CD14-positive monocyte (primary cell): ENCODE data around the gene BARD1. TPM values are rescaled to one million over a fixed set of nuclear protein-coding genes. Genes with fewer than 3 reads are reported as not detected.
A peak's percentile ranks its signal among the peaks of the same experiment; 100 is the strongest.

Source experiments
- DNase-seq, 3 donors: peaks; one replicate each; pipeline ENCODE4 v3.0.0-alpha.2; 2011 to 2022
- H2AFZ ChIP-seq: 2 replicates; pipeline ENCODE4 v1.6.0; 2012; ENCODE audit warnings: mild to moderate bottlenecking, low read depth, low read length, inconsistent platforms; ENCODE audit not compliant: insufficient read depth, poor library complexity, severe bottlenecking
- H3K27ac ChIP-seq, 2 donors: 1 replicate in 1 of 2; 2 replicates in 1 of 2; pipeline ENCODE4 v1.5.1; 2012 to 2013; ENCODE audit warnings: low read length in 2 of 2, control low read depth in 1 of 2, inconsistent platforms in 1 of 2, low read depth in 1 of 2, mild to moderate bottlenecking in 1 of 2
- H3K27me3 ChIP-seq, 2 donors: one replicate each; pipeline versions ENCODE4 v1.6.0 to v1.6.1; 2011 to 2013; ENCODE audit warnings: low read length in 2 of 2; ENCODE audit not compliant: control insufficient read depth in 2 of 2, insufficient read depth in 2 of 2
- H3K36me3 ChIP-seq, 2 donors: replicated peaks in 1 of 2; 1 replicate in 1 of 2; 2 replicates in 1 of 2; pipeline versions ENCODE4 v1.5.1 to v1.6.1; 2012 to 2013; ENCODE audit warnings: low read length in 2 of 2, control low read depth in 1 of 2, inconsistent platforms in 1 of 2, mild to moderate bottlenecking in 1 of 2; ENCODE audit not compliant: insufficient read depth in 2 of 2, control insufficient read depth in 1 of 2
- H3K4me1 ChIP-seq, 2 donors: 1 replicate in 1 of 2; 2 replicates in 1 of 2; pipeline versions ENCODE4 v1.5.1 to v1.6.1; 2012 to 2013; ENCODE audit warnings: low read length in 2 of 2, control low read depth in 1 of 2, inconsistent platforms in 1 of 2, mild to moderate bottlenecking in 1 of 2, moderate library complexity in 1 of 2; ENCODE audit not compliant: insufficient read depth in 2 of 2, control insufficient read depth in 1 of 2
- H3K4me2 ChIP-seq: replicated peaks from 2 replicates; pipeline ENCODE3; 2012; ENCODE audit warnings: low read length, moderate library complexity, mild to moderate bottlenecking; ENCODE audit not compliant: poor library complexity, severe bottlenecking; ENCODE audit errors: extremely low read depth
- H3K4me3 ChIP-seq, 3 experiments: fragments of 200-600 bp in 1 of 3; sonication (generic) in 1 of 3; replicated peaks in 1 of 3; 1 replicate in 2 of 3; 2 replicates in 1 of 3; pipeline ENCODE4 v1.5.1; 2011 to 2013; ENCODE audit warnings: low read length in 3 of 3, mild to moderate bottlenecking in 3 of 3, control low read depth in 2 of 3, low read depth in 2 of 3, inconsistent platforms in 1 of 3, moderate library complexity in 1 of 3
- H3K79me2 ChIP-seq: 2 replicates; pipeline ENCODE4 v1.6.0; 2012; ENCODE audit warnings: mild to moderate bottlenecking, control low read depth, inconsistent platforms, low read length, moderate library complexity; ENCODE audit not compliant: insufficient read depth
- H3K9ac ChIP-seq: 2 replicates; pipeline ENCODE4 v1.6.0; 2017; ENCODE audit warnings: low read length, mild to moderate bottlenecking; ENCODE audit not compliant: insufficient read depth, poor library complexity, severe bottlenecking
- H3K9me3 ChIP-seq, 2 donors: replicated peaks in 1 of 2; 1 replicate in 1 of 2; 2 replicates in 1 of 2; pipeline versions ENCODE4 v1.5.1 to v1.6.1; 2012 to 2013; ENCODE audit warnings: low read length in 2 of 2, control low read depth in 1 of 2; ENCODE audit not compliant: control insufficient read depth in 1 of 2, insufficient read depth in 1 of 2
- H4K20me1 ChIP-seq: 2 replicates; pipeline ENCODE4 v1.6.0; 2012; ENCODE audit warnings: mild to moderate bottlenecking, low read length, control low read depth, moderate library complexity; ENCODE audit not compliant: insufficient read depth
- H3K27ac Mint-ChIP-seq, 7 donors: one replicate each; pipeline ENCODE4 v1.8.0; 2020; ENCODE audit warnings: mild to moderate bottlenecking in 7 of 7, mixed read lengths in 7 of 7, moderate library complexity in 6 of 7, inconsistent platforms in 2 of 7
- H3K27me3 Mint-ChIP-seq, 3 donors: one replicate each; pipeline ENCODE4 v1.8.0; 2021 to 2022; ENCODE audit warnings: low read depth in 3 of 3, mild to moderate bottlenecking in 3 of 3, mixed read lengths in 3 of 3, moderate library complexity in 3 of 3, inconsistent platforms in 1 of 3
- H3K36me3 Mint-ChIP-seq, 2 donors: one replicate each; pipeline ENCODE4 v1.8.0; 2020; ENCODE audit warnings: mixed read lengths in 2 of 2, inconsistent platforms in 1 of 2, mild to moderate bottlenecking in 1 of 2
- H3K4me1 Mint-ChIP-seq: one replicate; pipeline ENCODE4 v1.8.0; 2020; ENCODE audit warnings: mild to moderate bottlenecking, mixed read lengths
- H3K4me3 Mint-ChIP-seq, 2 donors: one replicate each; pipeline ENCODE4 v1.8.0; 2020; ENCODE audit warnings: mild to moderate bottlenecking in 2 of 2, mixed read lengths in 2 of 2, moderate library complexity in 1 of 2
- H3K9me3 Mint-ChIP-seq, 7 donors: one replicate each; pipeline ENCODE4 v1.8.0; 2020 to 2022; ENCODE audit warnings: mixed read lengths in 7 of 7, mild to moderate bottlenecking in 6 of 7, moderate library complexity in 6 of 7, inconsistent platforms in 2 of 7
- CTCF ChIP-seq: fragments of 200-600 bp; IDR thresholded peaks from one replicate; pipeline ENCODE4 v1.8.0; 2022; ENCODE audit warnings: antibody characterized with exemption, mild to moderate bottlenecking
- WGBS: methylation state at CpG from one replicate; pipeline ENCODE4 v1.1.5; 2013; ENCODE audit warnings: missing lambda C conversion rate; ENCODE audit not compliant: insufficient coverage; 5-methylcytosine and 5-hydroxymethylcytosine counted together
- intact Hi-C, 2 donors: fragments of 100-400 bp; cut with micrococcal nuclease; formaldehyde crosslinking; loops; one replicate each; pipeline versions ENCODE4 v1.15.0 to v1.15.1; 2023
- polyA plus RNA-seq, 3 donors: library from polyadenylated mRNA; depleted of rRNA in 1 of 3; unstranded in 2 of 3; stranded (reverse) in 1 of 3; fragments of 300-500 nt in 2 of 3; fragments of >200 nt in 1 of 3; fragmentation: Illumina TruSeq in 2 of 3; gene quantifications; 1 replicate in 2 of 3; 2 replicates in 1 of 3; pipeline ENCODE4 v1.2.3, GENCODE V29; 2012 to 2021

BARD1 gene
- polyA plus RNA-seq, 3 donors, result 2.4 to 3.3 (median 2.5) TPM

- Mint-ChIP-seq H3K9me3 (peaks cover 0 to 15% (median 14%) of the 10 kb centered on the region in 7 donors), H3K27ac (no peak overlapping the region), H3K27me3 (no peaks in the 10 kb centered on the region), H3K4me3 (no peak overlapping the region), H3K4me1 (no peaks in the 10 kb centered on the region), H3K36me3 (peaks cover 39 to 42% of the 10 kb centered on the region in 2 donors)
- no peak for DNase-seq
- Histone ChIP-seq H3K36me3 (peaks cover 0 to 24% of the 10 kb centered on the region in 2 donors), H3K9ac (no peak overlapping the region), H2AFZ (no peak overlapping the region), H3K79me2 (no peaks in the 10 kb centered on the region), H3K4me1 (no peaks in the 10 kb centered on the region), H4K20me1 (no peaks in the 10 kb centered on the region), H3K9me3 (no peaks in the 10 kb centered on the region), H3K4me3 (no peak overlapping the region), H3K27me3 (no peaks in the 10 kb centered on the region), H3K27ac (no peak overlapping the region), H3K4me2 (no peak overlapping the region)
- 98% methylated on average over 10 of the region's 12 CpGs for WGBS
- intact Hi-C loops, result no loop called here
- TF ChIP-seq CTCF, result no peak
Measured at GRCh38 chr2:214716811-214717560, 92.5 kb downstream of the BARD1 start.

- Histone ChIP-seq H3K79me2 (no peaks in the 10 kb centered on the region), H3K27ac (no peak overlapping the region), H3K36me3 (peaks cover 0 to 24% of the 10 kb centered on the region in 2 donors), H3K27me3 (no peaks in the 10 kb centered on the region), H4K20me1 (no peaks in the 10 kb centered on the region), H3K4me2 (no peak overlapping the region), H3K4me3 (no peak overlapping the region), H3K9me3 (no peaks in the 10 kb centered on the region), H2AFZ (no peak overlapping the region), H3K9ac (no peak overlapping the region), H3K4me1 (no peaks in the 10 kb centered on the region)
- Mint-ChIP-seq H3K9me3 (peaks cover 0 to 11% (median 5%) of the 10 kb centered on the region in 7 donors), H3K4me3 (no peak overlapping the region), H3K36me3 (peaks cover 26% of the 10 kb centered on the region in 2 donors), H3K27me3 (no peaks in the 10 kb centered on the region), H3K27ac (peak overlapping the region in 1 of 7 donors; percentile 46), H3K4me1 (no peaks in the 10 kb centered on the region)
- no CpG with 5 or more reads among the region's 1 CpG for WGBS
- intact Hi-C loops, result no loop called here
- no peak for DNase-seq
- no peak for TF ChIP-seq CTCF
Measured at GRCh38 chr2:214715025-214715424, 94.5 kb downstream of the BARD1 start.
